ENCODE measurements around the gene ABTB1. TPM values are rescaled to one million over a fixed set of nuclear protein-coding genes. Genes with fewer than 3 reads are reported as not detected.

The ABTB1 gene
- polyA plus RNA-seq, 4 donors: 19.2 to 49.4 (median 30.1) TPM

- Histone ChIP-seq H3K9me3 (ENCODE audit: control insufficient read depth in 2 of 2, insufficient read depth in 1 of 2, low read depth in 1 of 2, low read length in 1 of 2) (no peaks in the 10 kb centered on the region), H3K4me1 (ENCODE audit: control insufficient read depth in 3 of 3, insufficient read depth in 2 of 3, low read depth in 1 of 3, low read length in 2 of 3) (no peaks in the 10 kb centered on the region), H3K27ac (ENCODE audit: low read depth in 1 of 3, low read length in 2 of 3) (no peak overlapping the region), H3K27me3 (ENCODE audit: control insufficient read depth in 3 of 3, insufficient read depth in 3 of 3, low read length in 3 of 3) (no peaks in the 10 kb centered on the region), H3K36me3 (ENCODE audit: control insufficient read depth in 3 of 3, insufficient read depth in 2 of 3, low read depth in 1 of 3, low read length in 3 of 3) (peaks cover 0 to 3% (median 0%) of the 10 kb centered on the region in 3 donors), H3K4me3 (ENCODE audit: low read depth in 1 of 3, low read length in 3 of 3) (no peak overlapping the region)
- DNase-seq (no peak), FAIRE-seq (no peak)
- 80 to 88% (median 87%) methylated on average over 5 of the region's 5 CpGs for WGBS, 3 donors
Observed at GRCh38 chr3:127644641-127645370, 27.9 kb upstream of the ABTB1 start.

- DNase-seq: no peak
- no peak for FAIRE-seq
- H3K4me3 ChIP-seq (ENCODE audit: low read depth in 1 of 3, low read length in 3 of 3): no peak overlapping the region
- no peak overlapping the region for H3K27ac ChIP-seq (ENCODE audit: low read depth in 1 of 3, low read length in 2 of 3)
- no peaks in the 10 kb centered on the region for H3K27me3 ChIP-seq (ENCODE audit: control insufficient read depth in 3 of 3, insufficient read depth in 3 of 3, low read length in 3 of 3)
- no peaks in the 10 kb centered on the region for H3K9me3 ChIP-seq (ENCODE audit: control insufficient read depth in 2 of 2, insufficient read depth in 1 of 2, low read depth in 1 of 2, low read length in 1 of 2)
- H3K36me3 ChIP-seq (ENCODE audit: control insufficient read depth in 3 of 3, insufficient read depth in 2 of 3, low read depth in 1 of 3, low read length in 3 of 3): peaks cover 0 to 3% (median 0%) of the 10 kb centered on the region in 3 donors
- H3K4me1 ChIP-seq (ENCODE audit: control insufficient read depth in 3 of 3, insufficient read depth in 2 of 3, low read depth in 1 of 3, low read length in 2 of 3): no peaks in the 10 kb centered on the region
- 91 to 95% (median 94%) methylated on average over 8 of the region's 8 CpGs for WGBS, 3 donors
Observed at GRCh38 chr3:127645371-127646015, 27.3 kb upstream of the ABTB1 start.

GRCh38 chr3:127646501-127647046, 26.2 kb upstream of the ABTB1 start:
- 80 to 90% (median 86%) methylated on average over 10 of the region's 10 CpGs for WGBS, 3 donors

GRCh38 chr3:127647166-127647844, 25.4 kb upstream of the ABTB1 start:
- 84 to 88% (median 86%) methylated on average over 13 of the region's 13 CpGs for WGBS, 3 donors
- H3K27me3 ChIP-seq (ENCODE audit: control insufficient read depth in 3 of 3, insufficient read depth in 3 of 3, low read length in 3 of 3): no peaks in the 10 kb centered on the region
- H3K27ac ChIP-seq (ENCODE audit: low read depth in 1 of 3, low read length in 2 of 3): no peak overlapping the region
- no peaks in the 10 kb centered on the region for H3K4me1 ChIP-seq (ENCODE audit: control insufficient read depth in 3 of 3, insufficient read depth in 2 of 3, low read depth in 1 of 3, low read length in 2 of 3)
- H3K4me3 ChIP-seq (ENCODE audit: low read depth in 1 of 3, low read length in 3 of 3): no peak overlapping the region
- H3K36me3 ChIP-seq (ENCODE audit: control insufficient read depth in 3 of 3, insufficient read depth in 2 of 3, low read depth in 1 of 3, low read length in 3 of 3): peaks cover 0 to 3% (median 0%) of the 10 kb centered on the region in 3 donors
- no peak for DNase-seq
- no peaks in the 10 kb centered on the region for H3K9me3 ChIP-seq (ENCODE audit: control insufficient read depth in 2 of 2, insufficient read depth in 1 of 2, low read depth in 1 of 2, low read length in 1 of 2)
- FAIRE-seq: no peak

More at GRCh38 chr3:127646501-127647046, 26.2 kb upstream of the ABTB1 start:
- Histone ChIP-seq H3K27me3 (ENCODE audit: control insufficient read depth in 3 of 3, insufficient read depth in 3 of 3, low read length in 3 of 3) (no peaks in the 10 kb centered on the region), H3K27ac (ENCODE audit: low read depth in 1 of 3, low read length in 2 of 3) (no peak overlapping the region), H3K9me3 (ENCODE audit: control insufficient read depth in 2 of 2, insufficient read depth in 1 of 2, low read depth in 1 of 2, low read length in 1 of 2) (no peaks in the 10 kb centered on the region), H3K36me3 (ENCODE audit: control insufficient read depth in 3 of 3, insufficient read depth in 2 of 3, low read depth in 1 of 3, low read length in 3 of 3) (peaks cover 0 to 3% (median 0%) of the 10 kb centered on the region in 3 donors), H3K4me3 (ENCODE audit: low read depth in 1 of 3, low read length in 3 of 3) (no peak overlapping the region), H3K4me1 (ENCODE audit: control insufficient read depth in 3 of 3, insufficient read depth in 2 of 3, low read depth in 1 of 3, low read length in 2 of 3) (no peaks in the 10 kb centered on the region)
- DNase-seq: no peak
- FAIRE-seq: no peak

GRCh38 chr3:127647845-127648204, 24.9 kb upstream of the ABTB1 start:
- no peaks in the 10 kb centered on the region for H3K27me3 ChIP-seq (ENCODE audit: control insufficient read depth in 3 of 3, insufficient read depth in 3 of 3, low read length in 3 of 3)
- no peak for DNase-seq
- H3K36me3 ChIP-seq (ENCODE audit: control insufficient read depth in 3 of 3, insufficient read depth in 2 of 3, low read depth in 1 of 3, low read length in 3 of 3): peaks cover 0 to 3% (median 0%) of the 10 kb centered on the region in 3 donors
- no peaks in the 10 kb centered on the region for H3K4me1 ChIP-seq (ENCODE audit: control insufficient read depth in 3 of 3, insufficient read depth in 2 of 3, low read depth in 1 of 3, low read length in 2 of 3)
- FAIRE-seq: no peak
- H3K4me3 ChIP-seq (ENCODE audit: low read depth in 1 of 3, low read length in 3 of 3): no peak overlapping the region
- no peaks in the 10 kb centered on the region for H3K9me3 ChIP-seq (ENCODE audit: control insufficient read depth in 2 of 2, insufficient read depth in 1 of 2, low read depth in 1 of 2, low read length in 1 of 2)
- H3K27ac ChIP-seq (ENCODE audit: low read depth in 1 of 3, low read length in 2 of 3): no peak overlapping the region

GRCh38 chr3:127650236-127650635, 22.5 kb upstream of the ABTB1 start:
- H3K27me3 ChIP-seq (ENCODE audit: control insufficient read depth in 3 of 3, insufficient read depth in 3 of 3, low read length in 3 of 3): no peaks in the 10 kb centered on the region
- no peaks in the 10 kb centered on the region for H3K4me1 ChIP-seq (ENCODE audit: control insufficient read depth in 3 of 3, insufficient read depth in 2 of 3, low read depth in 1 of 3, low read length in 2 of 3)
- DNase-seq (no peak), FAIRE-seq (no peak)
- H3K9me3 ChIP-seq (ENCODE audit: control insufficient read depth in 2 of 2, insufficient read depth in 1 of 2, low read depth in 1 of 2, low read length in 1 of 2): no peaks in the 10 kb centered on the region
- 93 to 94% (median 94%) methylated on average over 4 of the region's 4 CpGs for WGBS, 3 donors
- peaks cover 0 to 3% (median 0%) of the 10 kb centered on the region in 3 donors for H3K36me3 ChIP-seq (ENCODE audit: control insufficient read depth in 3 of 3, insufficient read depth in 2 of 3, low read depth in 1 of 3, low read length in 3 of 3)
- no peak overlapping the region for H3K27ac ChIP-seq (ENCODE audit: low read depth in 1 of 3, low read length in 2 of 3)
- H3K4me3 ChIP-seq (ENCODE audit: low read depth in 1 of 3, low read length in 3 of 3): no peak overlapping the region

- Histone ChIP-seq H3K4me3 (ENCODE audit: low read depth in 1 of 3, low read length in 3 of 3) (no peak overlapping the region), H3K27me3 (ENCODE audit: control insufficient read depth in 3 of 3, insufficient read depth in 3 of 3, low read length in 3 of 3) (no peaks in the 10 kb centered on the region), H3K9me3 (ENCODE audit: control insufficient read depth in 2 of 2, insufficient read depth in 1 of 2, low read depth in 1 of 2, low read length in 1 of 2) (no peaks in the 10 kb centered on the region), H3K36me3 (ENCODE audit: control insufficient read depth in 3 of 3, insufficient read depth in 2 of 3, low read depth in 1 of 3, low read length in 3 of 3) (peaks cover 0 to 2% (median 0%) of the 10 kb centered on the region in 3 donors), H3K27ac (ENCODE audit: low read depth in 1 of 3, low read length in 2 of 3) (no peak overlapping the region), H3K4me1 (ENCODE audit: control insufficient read depth in 3 of 3, insufficient read depth in 2 of 3, low read depth in 1 of 3, low read length in 2 of 3) (no peaks in the 10 kb centered on the region)
- 71 to 83% (median 79%) methylated on average over 8 of the region's 8 CpGs for WGBS, 3 donors
- no peak for FAIRE-seq
- no peak for DNase-seq
Observed at GRCh38 chr3:127651516-127652172, 21.1 kb upstream of the ABTB1 start.

Data from small intestine (tissue), 7 donors.